ENCODE results near the gene SPRR2B.

The SPRR2B gene

GRCh38 chr1:153040950-153041631 is 30.3 kb downstream of the SPRR2B start, which contains the start of gene SPRR2D:
Gene SPRR2D (minus strand): TSS chr1:153041120. CDS start chr1:153040346, 774 bp downstream.
- no peak for TF ChIP-seq CTCF (conservative IDR thresholded peaks at IDR 0.05; ENCODE audit: low read depth)
- no peak within 1 kb of the TSS for H3K27ac ChIP-seq
- CTCF ChIA-PET: no interaction called here
- DNase-seq (ENCODE audit: low spot score): no peak
- POLR2A ChIA-PET (ENCODE audit: low non-redundant PET): no interaction called here

GRCh38 chr1:153035211-153035610 is 36.2 kb downstream of the SPRR2B start:
- no peak overlapping the region for H3K27ac ChIP-seq
- CTCF ChIA-PET: interaction anchor here (0.7 kb wide), 1 partner anchor 28 kb away, joined by 3 read pairs; no protein-coding TSS in a partner anchor
- POLR2A ChIA-PET (ENCODE audit: low non-redundant PET): no interaction called here
- TF ChIP-seq CTCF (conservative IDR thresholded peaks at IDR 0.05; ENCODE audit: low read depth): no peak
- no peak for DNase-seq (ENCODE audit: low spot score)

GRCh38 chr1:153032677-153033308 is 38.6 kb downstream of the SPRR2B start:
- ChIA-PET CTCF (interaction anchor here (0.6 to 1.3 kb wide), 7 partner anchors 55 to 271 kb away, joined by 3 to 8 read pairs (median 4); no protein-coding TSS in a partner anchor), POLR2A (ENCODE audit: low non-redundant PET) (no interaction called here)
- DNase-seq (ENCODE audit: low spot score): peak; percentile 88
- peak overlapping the region; percentile 66 for H3K27ac ChIP-seq
- peak; percentile 70 for TF ChIP-seq CTCF (conservative IDR thresholded peaks at IDR 0.05; ENCODE audit: low read depth)

- DNase-seq (ENCODE audit: low spot score): no peak
- CTCF ChIA-PET: interaction anchor here (0.6 to 1.3 kb wide), 5 partner anchors 56 to 270 kb away, joined by 3 to 8 read pairs (median 7); no protein-coding TSS in a partner anchor
- peak overlapping the region; percentile 66 for H3K27ac ChIP-seq
- POLR2A ChIA-PET (ENCODE audit: low non-redundant PET): no interaction called here
- no peak for TF ChIP-seq CTCF (conservative IDR thresholded peaks at IDR 0.05; ENCODE audit: low read depth)
These were observed 39.3 kb downstream of the SPRR2B start for GRCh38 chr1:153032073-153032472.

- DNase-seq (ENCODE audit: low spot score): peak; percentile 68
- TF ChIP-seq CTCF (conservative IDR thresholded peaks at IDR 0.05; ENCODE audit: low read depth): no peak
- POLR2A ChIA-PET (ENCODE audit: low non-redundant PET): no interaction called here
- no peak within 1 kb of the TSS for H3K27ac ChIP-seq
- CTCF ChIA-PET: interaction anchor here (0.8 kb wide), 1 partner anchor 105 kb away, joined by 3 read pairs; no protein-coding TSS in a partner anchor
These were observed 40.5 kb downstream of the SPRR2B start, which contains the start of gene SPRR1B for GRCh38 chr1:153030895-153031294. Gene SPRR1B (plus strand): TSS chr1:153031203. CDS start chr1:153032346, 1,143 bp downstream.

- no peak for TF ChIP-seq CTCF (conservative IDR thresholded peaks at IDR 0.05; ENCODE audit: low read depth)
- no peak overlapping the region for H3K27ac ChIP-seq
- ChIA-PET CTCF (no interaction called here), POLR2A (ENCODE audit: low non-redundant PET) (no interaction called here)
- no peak for DNase-seq (ENCODE audit: low spot score)
These were observed 42.6 kb downstream of the SPRR2B start for GRCh38 chr1:153028766-153029165.

Data from RWPE1 (cell line).